Measurements from ENCODE around the gene MAG. TPM values are rescaled to one million over a fixed set of nuclear protein-coding genes. Genes with fewer than 3 reads are reported as not detected.

The MAG gene
- total RNA-seq, 4 donors from 2014 or later: 0.10 TPM; not detected in 3

- intact Hi-C loops (cut with DNase I; ENCODE audit: low total_unique reads): no loop called here
- 46 to 55% methylated on average over 5 of the region's 5 CpGs for WGBS, 2 donors
- DNase-seq (ENCODE audit: low spot score in 2 of 2): no peak
Measured at GRCh38 chr19:35342430-35342829, 50.5 kb downstream of the MAG start.

GRCh38 chr19:35344511-35345031 is 52.6 kb downstream of the MAG start:
- intact Hi-C loops (cut with DNase I; ENCODE audit: low total_unique reads): no loop called here
- TF ChIP-seq POLR2A (IDR thresholded peaks at IDR 0.05) (no peak), CTCF (IDR thresholded peaks at IDR 0.05) (no peak)
- DNase-seq (ENCODE audit: low spot score in 2 of 2): peak in 1 of 2 donors; percentile 67
- 79 to 81% methylated on average over 17 of the region's 17 CpGs for WGBS, 2 donors
- no peak overlapping the region for H3K4me3 ChIP-seq (ENCODE audit: low read depth, poor library complexity, severe bottlenecking)

More at GRCh38 chr19:35342430-35342829, 50.5 kb downstream of the MAG start:
- TF ChIP-seq POLR2A (IDR thresholded peaks at IDR 0.05): no peak
- H3K4me3 ChIP-seq (ENCODE audit: low read depth, poor library complexity, severe bottlenecking): no peak overlapping the region

GRCh38 chr19:35345671-35346111 is 53.7 kb downstream of the MAG start:
- no peak overlapping the region for H3K4me3 ChIP-seq (ENCODE audit: low read depth, poor library complexity, severe bottlenecking)
- intact Hi-C loops (cut with DNase I; ENCODE audit: low total_unique reads): no loop called here
- TF ChIP-seq POLR2A (IDR thresholded peaks at IDR 0.05) (no peak), CTCF (IDR thresholded peaks at IDR 0.05) (no peak)
- DNase-seq (ENCODE audit: low spot score in 2 of 2): peak in 1 of 2 donors; percentile 67
- 68 to 72% methylated on average over 11 of the region's 11 CpGs for WGBS, 2 donors

GRCh38 chr19:35346193-35347052 is 54.5 kb downstream of the MAG start:
- H3K4me3 ChIP-seq (ENCODE audit: low read depth, poor library complexity, severe bottlenecking): no peak overlapping the region
- intact Hi-C loops (cut with DNase I; ENCODE audit: low total_unique reads): no loop called here
- TF ChIP-seq POLR2A (IDR thresholded peaks at IDR 0.05) (no peak), CTCF (IDR thresholded peaks at IDR 0.05) (no peak)
- WGBS, 2 donors: 56 to 58% methylated on average over 28 of the region's 28 CpGs
- DNase-seq (ENCODE audit: low spot score in 2 of 2): peak in 1 of 2 donors; percentile 79

GRCh38 chr19:35347171-35347929 is 55.4 kb downstream of the MAG start, which contains the start of gene FFAR1:
Gene FFAR1 (plus strand): TSS chr19:35347902. CDS start chr19:35351552, 3,650 bp downstream.
- TF ChIP-seq CTCF (IDR thresholded peaks at IDR 0.05): no peak
- TF ChIP-seq POLR2A (IDR thresholded peaks at IDR 0.05): no peak
- intact Hi-C loops (cut with DNase I; ENCODE audit: low total_unique reads): no loop called here
- H3K4me3 ChIP-seq (ENCODE audit: low read depth, poor library complexity, severe bottlenecking): no peak within 1 kb of the TSS
- DNase-seq (ENCODE audit: low spot score in 2 of 2): peak in 1 of 2 donors; percentile 80
- 57 to 62% methylated on average over 18 of the region's 18 CpGs for WGBS, 2 donors

- no peak overlapping the region for H3K4me3 ChIP-seq (ENCODE audit: low read depth, poor library complexity, severe bottlenecking)
- 76 to 77% methylated on average over 7 of the region's 7 CpGs for WGBS, 2 donors
- no peak for DNase-seq (ENCODE audit: low spot score in 2 of 2)
- intact Hi-C loops (cut with DNase I; ENCODE audit: low total_unique reads): no loop called here
- no peak for TF ChIP-seq POLR2A (IDR thresholded peaks at IDR 0.05)
- TF ChIP-seq CTCF (IDR thresholded peaks at IDR 0.05): no peak
Measured at GRCh38 chr19:35347930-35348298, 56.0 kb downstream of the MAG start.
